BLaER1 treated with 17β-estradiol and CSF1 and Interleukin-3, amounts not matched to agents 10 nM and 100 nM (cell line): ENCODE results near the gene VAMP1.
A peak's percentile ranks its signal among the peaks of the same experiment; 100 is the strongest.
"Not testable (repeated sequence)": the region's sequence is repeated elsewhere in the genome, so short reads cannot be mapped to it uniquely, and the experiment has no call there.

ENCODE experiments used
- H3K27ac ChIP-seq, 11 experiments: shearing (Covaris generic); formaldehyde crosslinking; 2 replicates each; pipeline ENCODE4 v1.8.1; 2022
- H3K27me3 ChIP-seq, 11 experiments: shearing (Covaris generic); formaldehyde crosslinking; 2 replicates each; pipeline ENCODE4 v1.8.1; 2022
- H3K36me3 ChIP-seq, 11 experiments: shearing (Covaris generic); formaldehyde crosslinking; 2 replicates each; pipeline ENCODE4 v1.8.1; 2022
- H3K4me1 ChIP-seq, 10 experiments: shearing (Covaris generic); formaldehyde crosslinking; 2 replicates each; pipeline ENCODE4 v1.8.1; 2022
- H3K4me2 ChIP-seq, 11 experiments: shearing (Covaris generic); formaldehyde crosslinking; 2 replicates each; pipeline ENCODE4 v1.8.1; 2022
- H3K4me3 ChIP-seq, 10 experiments: shearing (Covaris generic); formaldehyde crosslinking; 2 replicates each; pipeline ENCODE4 v1.8.1; 2022
- H3K9ac ChIP-seq, 11 experiments: shearing (Covaris generic); formaldehyde crosslinking; 2 replicates each; pipeline ENCODE4 v1.8.1; 2022
- H3K9me3 ChIP-seq, 11 experiments: shearing (Covaris generic); formaldehyde crosslinking; replicated peaks in 1 of 11; 2 replicates each; pipeline ENCODE4 v1.8.1; 2022
- H4K20me1 ChIP-seq, 11 experiments: shearing (Covaris generic); formaldehyde crosslinking; 2 replicates each; pipeline ENCODE4 v1.8.1; 2022
- Cebpa-rat ChIP-seq, 11 experiments: shearing (Covaris generic); IDR thresholded peaks; 2 replicates each; pipeline ENCODE4 v1.8.1; 2022

VAMP1 gene, protein sequence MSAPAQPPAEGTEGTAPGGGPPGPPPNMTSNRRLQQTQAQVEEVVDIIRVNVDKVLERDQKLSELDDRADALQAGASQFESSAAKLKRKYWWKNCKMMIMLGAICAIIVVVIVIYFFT

DNA sequence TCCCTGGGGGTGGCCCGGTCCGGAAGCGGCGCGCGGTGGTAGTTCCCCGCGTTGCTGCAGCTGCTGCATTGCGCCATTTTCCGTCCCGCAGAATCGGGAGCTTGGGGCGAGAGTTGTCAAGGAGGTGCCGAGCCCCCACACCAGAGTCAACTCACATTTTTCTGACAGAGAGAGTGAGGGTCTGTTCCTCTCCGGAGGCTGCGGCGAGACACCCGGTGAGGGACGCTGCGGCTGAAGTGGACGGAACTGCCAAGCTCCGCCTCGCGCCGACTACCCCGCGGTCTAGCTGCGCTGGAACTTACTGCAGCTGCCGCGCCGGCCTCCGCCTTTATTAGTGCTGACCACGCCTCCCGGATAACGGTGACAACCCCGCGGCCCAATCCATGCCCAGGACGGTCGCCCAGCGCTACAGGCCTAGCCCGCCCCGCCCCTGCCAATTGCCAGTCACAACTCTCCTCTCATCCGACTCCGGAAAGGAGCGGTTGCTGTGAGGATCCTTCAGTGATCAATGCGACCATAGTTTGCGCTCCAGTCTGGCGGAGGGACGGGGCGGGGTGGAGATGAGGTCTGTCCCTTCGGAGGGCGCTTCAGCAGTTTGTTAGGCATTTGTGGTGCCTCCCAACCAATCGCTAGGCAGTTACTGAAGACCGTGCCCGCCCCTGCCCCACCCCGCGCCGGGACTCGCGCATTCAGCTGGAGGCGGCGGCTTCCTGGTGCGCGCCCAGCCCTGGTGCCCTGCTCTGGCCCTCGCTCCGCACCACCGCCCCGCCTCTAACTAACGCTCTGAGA, at the start of gene VAMP1:
TSS of gene VAMP1 (minus strand) at position 303 of the 789 bp plus-strand sequence. CDS start at position 157, 146 bp downstream.
- no peaks in the 10 kb centered on the region for H3K27me3 ChIP-seq
- H3K4me3 ChIP-seq = peak within 1 kb of the TSS; percentile 80 to 88 (median 83)
- peaks cover 10 to 41% (median 31%) of the 10 kb centered on the region in 11 experiments; a peak in 21 of 22 replicates for H3K9me3 ChIP-seq
- peak in 4 of 11 experiments; percentile 35 to 68 (median 56); a peak in 4 of 22 replicates for TF ChIP-seq Cebpa-rat (IDR thresholded peaks at IDR 0.05)
- H3K9ac ChIP-seq = peak within 1 kb of the TSS; percentile 85 to 95 (median 89)
- H3K4me2 ChIP-seq = peak within 1 kb of the TSS; percentile 87 to 100 (median 96)
- H3K4me1 ChIP-seq = peaks cover 50 to 56% (median 51%) of the 10 kb centered on the region in 10 experiments
- H4K20me1 ChIP-seq = peaks cover 0 to 21% (median 3%) of the 10 kb centered on the region in 11 experiments; a peak in 5 of 22 replicates
- peak within 1 kb of the TSS; percentile 52 to 91 (median 87); a peak in 21 of 22 replicates for H3K27ac ChIP-seq
- peaks cover 15 to 37% (median 33%) of the 10 kb centered on the region in 11 experiments for H3K36me3 ChIP-seq

DNA sequence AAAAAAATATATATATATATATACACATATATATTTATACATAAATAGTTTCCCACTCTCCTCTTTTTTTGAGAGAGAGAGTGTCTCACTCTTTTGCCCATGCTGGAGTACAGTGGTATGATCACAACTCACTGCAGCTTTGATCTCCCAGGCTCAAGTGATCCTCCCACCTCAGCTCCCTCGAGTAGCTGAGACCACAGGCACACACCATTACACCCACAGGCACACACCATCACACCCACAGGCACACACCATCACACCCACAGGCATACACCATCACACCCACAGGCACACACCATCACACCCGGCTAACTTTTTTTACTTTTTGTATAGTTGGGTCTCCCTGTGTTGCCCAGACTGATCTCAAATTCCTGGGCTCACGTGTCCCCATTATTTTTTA, 49.7 kb upstream of the VAMP1 start:
- Histone ChIP-seq H3K27me3 (no peaks in the 10 kb centered on the region), H3K27ac (no peak overlapping the region), H3K4me2 (no peak overlapping the region), H3K36me3 (peaks cover 83 to 100% (median 100%) of the 10 kb centered on the region in 11 experiments), H3K4me1 (no peaks in the 10 kb centered on the region), H3K9ac (no peak overlapping the region), H3K9me3 (no peaks in the 10 kb centered on the region), H4K20me1 (peaks cover 0 to 20% (median 0%) of the 10 kb centered on the region in 11 experiments; a peak in 5 of 22 replicates), H3K4me3 (no peak overlapping the region)
- no peak for TF ChIP-seq Cebpa-rat (IDR thresholded peaks at IDR 0.05)

DNA sequence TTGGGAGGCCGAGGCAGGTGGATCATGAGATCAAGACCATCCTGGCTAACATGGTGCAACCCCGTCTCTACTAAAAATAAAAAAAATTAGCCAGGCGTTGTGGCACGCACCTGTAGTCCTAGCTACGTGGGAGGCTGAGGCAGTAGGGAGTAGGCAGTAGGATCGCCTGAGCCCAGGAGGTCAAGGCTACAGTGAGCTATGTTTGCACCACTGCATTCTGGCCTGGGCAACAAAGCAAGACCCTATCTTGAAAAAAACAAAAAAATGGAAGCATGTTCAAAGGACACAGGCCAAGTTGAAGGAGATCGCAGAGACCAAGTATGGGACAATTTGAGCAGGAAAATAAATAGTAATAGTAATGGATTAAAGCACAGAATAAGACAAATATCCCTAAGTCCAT, 37.6 kb upstream of the VAMP1 start:
- Histone ChIP-seq H3K36me3 (peaks cover 47 to 100% (median 97%) of the 10 kb centered on the region in 11 experiments), H3K4me2 (no peak overlapping the region), H3K4me3 (no peak overlapping the region), H3K27ac (no peak overlapping the region), H3K9me3 (no peaks in the 10 kb centered on the region), H4K20me1 (peaks cover 0 to 66% (median 8%) of the 10 kb centered on the region in 11 experiments; a peak in 7 of 22 replicates), H3K27me3 (no peaks in the 10 kb centered on the region), H3K4me1 (no peaks in the 10 kb centered on the region), H3K9ac (0 out of 22 replicates have a peak overlapping the region, but pooled peaks of 1 of the 11 experiments have one; percentile 18)
- TF ChIP-seq Cebpa-rat (IDR thresholded peaks at IDR 0.05) = no peak

DNA sequence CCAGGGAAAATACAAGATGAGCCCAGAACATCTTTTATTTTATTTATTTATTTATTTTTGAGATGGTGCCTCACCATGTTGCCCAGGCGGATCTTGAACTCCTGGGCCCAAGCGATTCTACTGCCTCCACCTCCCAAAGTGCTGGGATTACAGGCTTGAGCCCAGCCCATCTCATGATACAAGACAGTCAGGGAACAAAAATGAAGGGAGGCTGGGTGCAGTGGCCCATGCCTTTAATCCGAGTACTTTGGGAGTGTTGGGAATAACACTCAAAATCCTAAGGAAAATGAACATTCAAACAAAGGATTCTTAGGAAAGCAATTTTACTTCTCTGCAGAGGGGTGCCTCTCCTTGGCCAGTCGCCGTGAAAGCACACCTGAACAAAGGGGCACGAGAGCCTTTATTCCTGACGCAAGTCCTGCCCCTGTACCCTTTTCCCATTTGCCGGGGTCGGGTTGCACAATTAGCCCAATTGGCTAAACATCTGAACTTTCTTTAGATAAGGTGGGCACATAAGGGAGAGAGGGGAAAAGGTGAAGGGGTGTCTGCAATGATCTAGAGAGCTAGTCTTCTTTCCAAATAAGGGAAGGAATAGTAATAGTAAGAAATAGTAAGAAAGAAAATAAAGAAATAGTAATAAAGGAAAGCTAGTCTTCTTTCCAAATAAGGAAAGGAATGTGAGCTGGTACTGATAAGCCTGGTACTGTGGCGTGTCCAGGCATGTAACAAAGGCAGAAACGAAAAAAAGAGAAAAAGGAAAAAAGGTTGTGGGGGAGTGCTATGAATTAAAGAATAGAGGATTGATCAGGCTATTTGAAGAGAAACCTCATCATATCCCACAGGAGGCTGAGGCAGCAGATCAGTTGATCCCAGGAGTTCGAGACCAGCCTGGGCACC, 36.9 kb upstream of the VAMP1 start:
- Histone ChIP-seq H3K4me1 (no peaks in the 10 kb centered on the region), H3K9ac (peak overlapping the region in 2 of 11 experiments; percentile 18 to 42; a peak in 1 of 22 replicates), H3K4me3 (no peak overlapping the region), H3K36me3 (peaks cover 43 to 100% (median 97%) of the 10 kb centered on the region in 11 experiments), H3K27ac (no peak overlapping the region; a peak in 1 of 22 replicates), H3K27me3 (no peaks in the 10 kb centered on the region), H3K9me3 (no peaks in the 10 kb centered on the region), H3K4me2 (no peak overlapping the region), H4K20me1 (peaks cover 0 to 58% (median 8%) of the 10 kb centered on the region in 11 experiments; a peak in 8 of 22 replicates)
- TF ChIP-seq Cebpa-rat (IDR thresholded peaks at IDR 0.05) = no peak

DNA sequence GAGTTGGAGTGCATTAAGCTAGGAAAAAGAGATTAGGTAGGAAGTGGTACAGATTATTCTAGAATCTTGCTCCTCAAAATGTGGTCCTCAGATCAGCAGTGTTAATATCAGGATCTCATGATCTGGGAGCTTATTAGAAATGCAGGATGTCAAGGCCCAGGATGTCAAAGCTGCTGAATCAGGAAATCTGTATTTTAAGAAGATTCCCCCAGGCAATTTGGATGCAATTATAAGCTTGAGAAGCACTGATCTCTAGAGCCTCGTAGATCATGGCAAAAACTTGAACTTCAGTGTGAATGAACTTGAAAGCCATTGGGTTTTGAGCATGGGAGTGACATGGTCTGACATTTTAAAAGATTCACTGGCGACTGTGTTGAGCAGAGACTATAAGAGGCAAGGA, 30.0 kb upstream of the VAMP1 start:
- Histone ChIP-seq H3K4me2 (no peak overlapping the region), H3K27ac (no peak overlapping the region), H3K4me3 (no peak overlapping the region), H4K20me1 (peaks cover 0 to 39% (median 0%) of the 10 kb centered on the region in 11 experiments; a peak in 6 of 22 replicates), H3K27me3 (no peaks in the 10 kb centered on the region), H3K4me1 (peaks cover 18 to 24% (median 20%) of the 10 kb centered on the region in 10 experiments), H3K36me3 (peaks cover 52 to 100% (median 96%) of the 10 kb centered on the region in 11 experiments), H3K9ac (no peak overlapping the region), H3K9me3 (no peaks in the 10 kb centered on the region)
- no peak for TF ChIP-seq Cebpa-rat (IDR thresholded peaks at IDR 0.05)

DNA sequence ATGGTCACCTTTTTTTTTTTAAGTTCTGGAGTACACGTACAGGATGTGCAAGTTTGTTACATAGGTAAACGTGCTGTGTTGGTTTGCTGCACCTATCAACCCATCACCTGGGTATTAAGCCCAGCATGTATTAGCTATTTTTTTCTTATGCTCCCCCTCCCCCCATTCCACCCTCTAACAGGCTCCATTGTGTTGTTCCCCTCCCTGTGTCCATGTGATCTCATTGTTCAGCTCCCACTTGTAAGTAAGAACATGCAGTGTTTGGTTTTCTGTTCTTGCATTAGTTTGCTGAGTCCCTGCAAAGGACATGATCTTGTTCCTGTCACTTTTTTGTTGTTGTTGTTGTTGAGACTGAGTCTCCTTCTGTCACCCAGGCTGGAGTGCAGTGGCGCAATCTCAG, 26.8 kb upstream of the VAMP1 start:
- Histone ChIP-seq H3K4me1 (peaks cover 32 to 39% (median 36%) of the 10 kb centered on the region in 10 experiments), H3K4me2 (peak overlapping the region in 8 of 11 experiments; percentile 87 to 98 (median 94); a peak in 12 of 22 replicates), H4K20me1 (peaks cover 0 to 27% (median 0%) of the 10 kb centered on the region in 11 experiments; a peak in 5 of 22 replicates), H3K36me3 (peaks cover 42 to 75% (median 68%) of the 10 kb centered on the region in 11 experiments)
- H3K9ac ChIP-seq, H3K9me3 ChIP-seq, H3K4me3 ChIP-seq, H3K27ac ChIP-seq, H3K27me3 ChIP-seq: not testable (repeated sequence)

DNA sequence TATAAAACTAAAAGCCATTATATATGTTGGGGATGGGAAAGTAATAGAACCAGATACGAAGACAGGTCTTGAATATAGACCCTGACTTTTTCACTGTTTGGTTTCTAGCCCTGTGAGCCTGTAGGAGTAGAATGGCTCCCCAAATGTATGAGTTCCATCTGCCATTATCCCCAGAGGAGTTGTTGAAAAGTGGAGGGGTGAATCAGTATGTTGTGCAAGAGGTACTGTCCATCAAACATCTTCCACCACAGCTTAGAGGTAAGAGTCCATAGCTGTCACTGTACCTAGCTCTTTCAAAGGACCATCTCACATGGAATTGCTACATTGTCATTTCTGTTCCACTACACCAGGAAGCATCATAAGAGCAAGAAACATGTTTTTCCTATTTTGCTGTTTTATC, 24.5 kb upstream of the VAMP1 start:
- H3K4me1 ChIP-seq = peaks cover 37 to 45% (median 42%) of the 10 kb centered on the region in 10 experiments
- peaks cover 0 to 21% (median 0%) of the 10 kb centered on the region in 11 experiments; a peak in 2 of 22 replicates for H4K20me1 ChIP-seq
- H3K36me3 ChIP-seq = peaks cover 34 to 72% (median 61%) of the 10 kb centered on the region in 11 experiments
- peak overlapping the region in 9 of 11 experiments; percentile 91 to 99 (median 95); a peak in 17 of 22 replicates for H3K27ac ChIP-seq
- peak overlapping the region; percentile 86 to 98 (median 94) for H3K4me2 ChIP-seq
- H3K9ac ChIP-seq = peak overlapping the region in 10 of 11 experiments; percentile 52 to 98 (median 91); a peak in 19 of 22 replicates
- no peaks in the 10 kb centered on the region for H3K9me3 ChIP-seq
- peak overlapping the region; percentile 66 to 88 (median 74) for H3K4me3 ChIP-seq
- H3K27me3 ChIP-seq = no peaks in the 10 kb centered on the region
- peak in 1 of 11 experiments; percentile 33; a peak in 1 of 22 replicates for TF ChIP-seq Cebpa-rat (IDR thresholded peaks at IDR 0.05)

DNA sequence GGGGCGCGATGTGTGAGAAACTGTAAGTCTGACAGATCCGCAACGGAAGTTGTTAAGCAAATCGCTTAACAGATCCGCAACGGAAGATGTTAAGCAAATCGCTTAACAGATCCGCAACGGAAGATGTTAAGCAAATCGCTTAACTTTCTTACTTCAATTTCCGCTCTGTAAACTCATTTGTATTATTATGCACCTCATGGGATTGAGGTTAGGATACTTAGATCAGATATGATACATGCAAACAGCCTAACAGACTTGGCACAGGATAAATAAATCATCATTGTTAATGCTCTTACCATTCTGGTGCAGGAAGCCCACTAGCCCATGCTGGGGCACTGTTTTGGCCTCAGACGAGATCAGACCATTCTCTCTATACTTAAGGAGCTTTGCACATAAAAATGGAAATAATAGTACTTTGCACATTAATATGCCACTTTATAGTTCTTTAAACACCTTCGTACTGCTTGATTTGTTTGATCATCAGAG, 23.8 kb upstream of the VAMP1 start:
- H3K27me3 ChIP-seq = no peaks in the 10 kb centered on the region
- H3K27ac ChIP-seq = peak overlapping the region in 9 of 11 experiments; percentile 91 to 99 (median 95); a peak in 18 of 22 replicates
- peaks cover 0 to 15% (median 0%) of the 10 kb centered on the region in 11 experiments; a peak in 2 of 22 replicates for H4K20me1 ChIP-seq
- H3K4me2 ChIP-seq = peak overlapping the region; percentile 86 to 98 (median 94)
- peak overlapping the region; percentile 51 to 98 (median 91); a peak in 21 of 22 replicates for H3K9ac ChIP-seq
- peaks cover 28 to 66% (median 54%) of the 10 kb centered on the region in 11 experiments for H3K36me3 ChIP-seq
- peak overlapping the region; percentile 66 to 88 (median 74) for H3K4me3 ChIP-seq
- peaks cover 37 to 45% (median 42%) of the 10 kb centered on the region in 10 experiments for H3K4me1 ChIP-seq
- H3K9me3 ChIP-seq = no peaks in the 10 kb centered on the region
- TF ChIP-seq Cebpa-rat (IDR thresholded peaks at IDR 0.05) = no peak; a peak in 1 of 22 replicates
